GM12801 (cell line): ENCODE results near the gene CASKIN1.

Source experiments
- CTCF ChIP-seq: IDR thresholded peaks from one replicate; pipeline ENCODE4 v1.5.1; 2011; ENCODE audit warnings: control low read depth; ENCODE audit not compliant: insufficient read length; ENCODE audit errors: extremely low read depth

Gene CASKIN1

DNA sequence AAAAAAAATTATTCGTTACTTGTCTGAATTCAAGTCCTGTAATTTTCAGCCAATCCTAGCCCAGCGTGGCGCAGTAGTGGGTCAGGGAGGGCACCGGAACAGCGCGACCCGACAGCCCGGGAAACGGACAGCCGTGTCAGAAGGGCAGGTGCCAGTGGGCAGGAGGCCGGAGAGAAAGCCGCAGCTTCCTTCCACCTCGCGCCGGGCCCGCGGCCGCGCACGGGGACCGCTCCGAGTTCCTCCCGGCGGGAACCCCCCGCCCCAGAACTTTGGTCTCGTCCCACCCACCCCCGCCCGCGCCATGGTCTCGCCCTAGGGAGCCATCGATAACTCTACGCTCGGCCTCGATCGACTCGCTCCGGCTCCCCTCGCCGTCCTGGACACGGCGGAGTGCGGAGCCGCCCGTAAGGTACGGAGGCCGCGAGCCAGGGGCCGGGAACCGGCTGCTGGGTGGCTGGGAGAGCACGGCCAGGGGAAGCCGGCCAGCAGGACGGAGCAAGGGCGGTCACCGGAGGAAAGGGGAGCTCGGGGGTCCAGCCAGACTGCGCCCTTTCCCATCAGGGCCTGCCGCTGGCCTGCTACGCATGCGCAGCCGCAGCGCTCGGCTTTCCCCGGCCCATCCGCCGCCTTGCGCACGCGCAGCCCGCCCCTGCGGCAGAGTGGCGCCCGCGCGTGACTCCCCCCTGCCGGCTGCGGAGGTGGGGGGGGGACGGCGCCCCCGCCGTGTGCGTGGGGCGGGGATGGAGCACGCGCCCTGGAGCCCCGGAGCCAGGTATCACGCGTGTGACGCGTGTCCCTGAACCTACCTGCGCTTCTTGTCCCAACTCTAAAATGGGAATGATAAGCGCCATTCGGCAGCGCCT is 8.9 kb upstream of the CASKIN1 start, which contains the start of gene MLST8:
TSS of gene MLST8 (plus strand) at position 351 of the 863 bp plus-strand sequence. CDS start 632 bp downstream, outside the sequence.
- no peak for TF ChIP-seq CTCF

DNA sequence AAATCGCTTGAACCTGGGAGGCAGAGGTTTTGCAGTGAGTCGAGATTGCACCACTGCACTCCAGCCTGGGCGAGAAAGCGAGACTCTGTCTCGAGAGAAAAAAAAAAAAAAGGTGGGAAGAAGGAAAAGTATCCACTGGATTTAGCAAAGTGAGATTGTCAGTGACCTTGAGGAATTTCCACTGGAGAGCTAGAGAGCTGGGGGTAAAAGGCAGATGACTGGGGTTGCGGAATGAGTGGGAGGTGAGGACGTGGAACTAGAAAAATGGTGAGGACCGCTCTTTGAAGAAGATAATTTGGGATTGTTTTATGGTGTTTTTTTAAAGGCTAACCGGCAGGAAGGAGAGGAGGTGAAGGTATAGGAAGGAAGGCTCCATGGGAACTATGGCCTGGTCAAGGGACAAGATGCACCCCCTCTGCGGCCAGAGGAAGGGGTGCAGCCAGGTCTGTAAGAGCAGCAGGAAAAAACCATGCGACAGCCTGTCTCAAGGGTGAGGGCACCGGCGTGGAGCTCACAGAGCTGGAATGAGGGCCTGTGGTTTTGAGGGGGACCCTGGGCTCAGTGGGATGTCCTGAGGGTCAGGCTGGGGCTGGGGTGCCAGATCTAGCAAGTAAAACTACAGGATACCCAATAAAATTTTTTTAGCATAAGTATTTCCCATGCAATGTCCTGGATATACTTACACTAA is 8.2 kb upstream of the CASKIN1 start:
- no peak for TF ChIP-seq CTCF

- no peak for TF ChIP-seq CTCF
Measured at GRCh38 chr16:2200313-2200712, 3.9 kb upstream of the CASKIN1 start.

DNA sequence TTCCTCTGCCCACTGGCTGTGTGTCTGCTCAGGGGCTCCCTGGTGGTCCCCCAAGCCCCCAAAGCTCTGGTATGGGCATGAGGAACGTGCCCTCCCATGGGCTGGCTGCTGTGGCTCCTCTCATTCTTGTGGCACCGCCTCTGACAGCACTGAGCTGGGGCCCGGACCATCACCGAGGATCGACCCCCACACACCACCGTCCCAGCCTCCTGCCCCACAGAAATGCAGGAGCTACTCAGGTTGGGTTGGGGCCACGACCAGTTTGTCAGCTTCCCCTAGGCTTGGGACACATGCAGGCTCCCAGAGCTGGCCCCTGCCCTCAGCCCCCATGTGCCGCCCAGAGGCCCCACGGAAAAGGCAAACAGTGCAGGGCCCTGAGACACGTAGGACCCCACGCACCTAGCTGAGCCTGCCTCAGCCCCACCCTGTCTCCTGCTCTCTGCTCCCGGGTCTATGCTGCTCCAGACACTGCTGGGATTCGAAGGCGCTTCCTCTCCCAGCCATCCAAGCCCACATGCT is 3.3 kb upstream of the CASKIN1 start:
- no peak for TF ChIP-seq CTCF

- TF ChIP-seq CTCF = no peak
Measured at GRCh38 chr16:2199095-2199494, 2.7 kb upstream of the CASKIN1 start.

GRCh38 chr16:2198283-2198682 is 1.9 kb upstream of the CASKIN1 start:
- no peak for TF ChIP-seq CTCF

DNA sequence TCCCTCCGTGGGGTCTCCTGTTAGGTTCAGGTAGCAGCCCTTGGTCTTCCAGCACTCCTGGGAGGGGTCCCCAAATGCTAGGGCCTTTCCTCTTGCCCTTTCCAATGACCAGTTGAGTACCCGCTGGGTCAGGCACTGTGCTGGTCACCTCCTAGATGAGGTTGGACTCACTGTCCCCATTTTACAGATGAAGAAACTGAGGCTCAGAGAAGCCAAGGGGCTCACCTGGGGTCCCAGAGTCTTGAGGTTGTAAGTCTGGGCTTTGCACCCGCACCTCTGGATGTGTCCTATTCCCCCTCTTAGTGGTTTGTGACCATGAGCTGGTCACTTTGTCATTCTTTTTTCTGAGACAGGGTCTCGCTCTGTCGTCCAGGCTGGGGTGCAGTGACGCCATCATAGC is 1.4 kb upstream of the CASKIN1 start:
- TF ChIP-seq CTCF = no peak
